Astrocyte of the cerebellum (primary cell): ENCODE results near the gene HOOK1.

Experiments used
- DNase-seq: peaks from one replicate; pipeline ENCODE4 v3.0.0-alpha.2; 2011; ENCODE audit warnings: low read depth
- H3K4me3 ChIP-seq: 2 replicates; pipeline ENCODE4 v1.5.1; 2011; ENCODE audit warnings: mild to moderate bottlenecking, low read depth, low read length, moderate library complexity
- CTCF ChIP-seq: IDR thresholded peaks from 2 replicates; pipeline ENCODE4 v1.5.1; 2012; ENCODE audit warnings: low read length, low read depth, moderate library complexity, mild to moderate bottlenecking; ENCODE audit errors: missing control alignments
- in situ Hi-C: cut with HindIII; loops from 2 replicates; pipeline ENCODE4 v1.10.0; 2017; ENCODE audit warnings: low sequenced_read_pairs

HOOK1 gene

GRCh38 chr1:59814901-59815825 lies at the start of gene HOOK1:
Gene HOOK1, plus strand, starts transcription at chr1:59814949. Its CDS starts 169 bp downstream, at chr1:59815118.
- DNase-seq = no peak
- peak within 1 kb of the TSS; percentile 32 for H3K4me3 ChIP-seq
- in situ Hi-C loops = no loop called here
- no peak for TF ChIP-seq CTCF

- no peak for DNase-seq
- no peak overlapping the region for H3K4me3 ChIP-seq
- in situ Hi-C loops = loop anchor here (25.0 kb wide), 1 partner anchor 1028 kb away; no protein-coding TSS in a partner anchor
- no peak for TF ChIP-seq CTCF
These were observed 49.6 kb upstream of the HOOK1 start for GRCh38 chr1:59765011-59765730.

GRCh38 chr1:59766227-59766855 lies 48.4 kb upstream of the HOOK1 start:
- no peak for DNase-seq
- in situ Hi-C loops = loop anchor here (25.0 kb wide), 1 partner anchor 1029 kb away; no protein-coding TSS in a partner anchor
- H3K4me3 ChIP-seq = no peak overlapping the region
- no peak for TF ChIP-seq CTCF

GRCh38 chr1:59767119-59767518 lies 47.6 kb upstream of the HOOK1 start:
- DNase-seq = no peak
- H3K4me3 ChIP-seq = no peak overlapping the region
- no peak for TF ChIP-seq CTCF
- in situ Hi-C loops = loop anchor here (25.0 kb wide), 1 partner anchor 1030 kb away; no protein-coding TSS in a partner anchor

GRCh38 chr1:59768792-59769735 lies 45.7 kb upstream of the HOOK1 start:
- in situ Hi-C loops = loop anchor here (25.0 kb wide), 1 partner anchor 1032 kb away; no protein-coding TSS in a partner anchor
- no peak for DNase-seq
- TF ChIP-seq CTCF = no peak

More at GRCh38 chr1:59768792-59769735, 45.7 kb upstream of the HOOK1 start:
- H3K4me3 ChIP-seq = no peak overlapping the region
